GM23338 (cell line): ENCODE measurements around the gene C7orf25. TPM values are rescaled to one million over a fixed set of nuclear protein-coding genes. Genes with fewer than 3 reads are reported as not detected.
A peak's percentile ranks its signal among the peaks of the same experiment; 100 is the strongest.

Experiments used
- ATAC-seq: fragments of 200-7000 bp; cut with Tn5 transposase; 3 replicates; pipeline ENCODE4 v1.9.1; 2020
- DNase-seq: peaks from one replicate; pipeline ENCODE4 v3.0.0-alpha.2; 2015; ENCODE audit warnings: low spot score
- H2AFZ ChIP-seq: fragments of 200-600 bp; sonication (generic); 2 replicates; pipeline ENCODE4 v1.8.0; 2016; ENCODE audit warnings: antibody characterized with exemption, mild to moderate bottlenecking, moderate library complexity
- H3F3A ChIP-seq: fragments of 200-600 bp; sonication (generic); replicated peaks from 2 replicates; pipeline ENCODE4 v1.8.0; 2017; ENCODE audit warnings: antibody characterized with exemption, mixed run types, low read depth
- H3K27ac ChIP-seq: fragments of 200-600 bp; sonication (generic); 2 replicates; pipeline ENCODE4 v1.6.1; 2016; ENCODE audit warnings: low read depth
- H3K27me3 ChIP-seq: fragments of 200-600 bp; sonication (generic); 2 replicates; pipeline ENCODE4 v1.8.0; 2016; ENCODE audit warnings: mild to moderate bottlenecking, mixed run types, moderate library complexity; ENCODE audit not compliant: insufficient read depth
- H3K36me3 ChIP-seq: fragments of 200-600 bp; sonication (generic); 2 replicates; pipeline ENCODE4 v1.8.0; 2016; ENCODE audit warnings: mild to moderate bottlenecking; ENCODE audit not compliant: insufficient read depth
- H3K4me1 ChIP-seq: fragments of 200-600 bp; sonication (generic); 2 replicates; pipeline ENCODE4 v1.8.0; 2016; ENCODE audit warnings: mild to moderate bottlenecking, moderate library complexity; ENCODE audit not compliant: insufficient read depth
- H3K4me2 ChIP-seq: fragments of 200-600 bp; sonication (generic); 2 replicates; pipeline ENCODE4 v1.7.1; 2017; ENCODE audit warnings: mixed run types
- H3K4me3 ChIP-seq: fragments of 200-600 bp; sonication (generic); 2 replicates; pipeline ENCODE4 v1.6.1; 2016; ENCODE audit warnings: mixed run types
- H3K79me2 ChIP-seq: fragments of 200-600 bp; sonication (generic); replicated peaks from 2 replicates; pipeline ENCODE4 v1.8.0; 2017; ENCODE audit warnings: mild to moderate bottlenecking; ENCODE audit not compliant: insufficient read depth
- H3K9me2 ChIP-seq: fragments of 200-600 bp; sonication (generic); 2 replicates; pipeline ENCODE4 v1.8.0; 2017; ENCODE audit not compliant: insufficient read depth
- H4K20me1 ChIP-seq: fragments of 200-600 bp; sonication (generic); replicated peaks from 2 replicates; pipeline ENCODE4 v1.8.0; 2017; ENCODE audit warnings: mild to moderate bottlenecking; ENCODE audit not compliant: insufficient read depth
- H3K27ac Mint-ChIP-seq: 2 replicates; pipeline ENCODE4 v1.8.0; 2020; ENCODE audit warnings: inconsistent platforms, mild to moderate bottlenecking, moderate library complexity, mixed read lengths
- H3K27me3 Mint-ChIP-seq: 3 replicates; pipeline ENCODE4 v1.8.0; 2022; ENCODE audit warnings: low read depth, mild to moderate bottlenecking, moderate library complexity, mixed read lengths, inconsistent platforms; ENCODE audit not compliant: insufficient read depth, poor library complexity
- H3K36me3 Mint-ChIP-seq: 3 replicates; pipeline ENCODE4 v1.8.0; 2021; ENCODE audit warnings: low read depth, mild to moderate bottlenecking, inconsistent platforms, moderate library complexity, mixed read lengths
- H3K4me1 Mint-ChIP-seq: 3 replicates; pipeline ENCODE4 v1.8.0; 2020; ENCODE audit warnings: mild to moderate bottlenecking, inconsistent platforms, mixed read lengths
- H3K4me3 Mint-ChIP-seq: 3 replicates; pipeline ENCODE4 v1.8.0; 2021; ENCODE audit warnings: moderate library complexity, mild to moderate bottlenecking, inconsistent platforms, mixed read lengths
- H3K9me3 Mint-ChIP-seq: 3 replicates; pipeline ENCODE4 v1.8.0; 2020; ENCODE audit warnings: moderate library complexity, mild to moderate bottlenecking, inconsistent platforms, mixed read lengths
- ETS1 ChIP-seq: IDR thresholded peaks from 2 replicates; pipeline ENCODE4 v1.6.1; 2016; ENCODE audit warnings: antibody characterized with exemption
- EZH2phosphoT487 ChIP-seq: fragments of 200-600 bp; sonication (generic); IDR thresholded peaks from one replicate; pipeline ENCODE4 v1.8.1; 2018; ENCODE audit warnings: antibody characterized with exemption; ENCODE audit not compliant: unreplicated experiment
- JUNB ChIP-seq: IDR thresholded peaks from one replicate; pipeline ENCODE4 v1.6.1; 2016; ENCODE audit warnings: antibody characterized with exemption; ENCODE audit not compliant: unreplicated experiment
- NANOG ChIP-seq: IDR thresholded peaks from 2 replicates; pipeline ENCODE4 v1.6.1; 2016; ENCODE audit warnings: antibody characterized with exemption, borderline replicate concordance
- POLR2AphosphoS5 ChIP-seq: IDR thresholded peaks from 2 replicates; pipeline ENCODE4 v1.6.1; 2016; ENCODE audit warnings: antibody characterized with exemption, low read depth
- STAT1 ChIP-seq: IDR thresholded peaks from one replicate; pipeline ENCODE4 v1.6.1; 2016; ENCODE audit warnings: antibody characterized with exemption; ENCODE audit not compliant: unreplicated experiment
- polyA plus RNA-seq: library from polyadenylated mRNA; unstranded; fragments of >200 nt; fragmentation: Nextera tagmentation; extraction: Ambion mirVana; gene quantifications from 2 replicates; pipeline ENCODE4 v1.2.1, GENCODE V29; 2016
- total RNA-seq: library from RNA; depleted of rRNA; stranded (reverse); fragments of >200 nt; shearing (Covaris generic); gene quantifications from 2 replicates; pipeline ENCODE4 v1.2.3, GENCODE V29; 2014
- TF ChIP-seq, protein P1 (sequence below), 2 experiments: fragments of 200-600 bp in 1 of 2; sonication (generic) in 1 of 2; conservative IDR thresholded peaks; 2 replicates each; pipeline versions ENCODE4 v1.5.1 to v1.6.1; 2016 to 2017; ENCODE audit warnings: antibody characterized with exemption in 2 of 2, low read depth in 2 of 2, mild to moderate bottlenecking in 2 of 2, moderate library complexity in 1 of 2

Gene C7orf25
- total and polyA plus RNA-seq, 2 experiments from 2014 or later, result 1.7 to 8.7 TPM

DNA sequence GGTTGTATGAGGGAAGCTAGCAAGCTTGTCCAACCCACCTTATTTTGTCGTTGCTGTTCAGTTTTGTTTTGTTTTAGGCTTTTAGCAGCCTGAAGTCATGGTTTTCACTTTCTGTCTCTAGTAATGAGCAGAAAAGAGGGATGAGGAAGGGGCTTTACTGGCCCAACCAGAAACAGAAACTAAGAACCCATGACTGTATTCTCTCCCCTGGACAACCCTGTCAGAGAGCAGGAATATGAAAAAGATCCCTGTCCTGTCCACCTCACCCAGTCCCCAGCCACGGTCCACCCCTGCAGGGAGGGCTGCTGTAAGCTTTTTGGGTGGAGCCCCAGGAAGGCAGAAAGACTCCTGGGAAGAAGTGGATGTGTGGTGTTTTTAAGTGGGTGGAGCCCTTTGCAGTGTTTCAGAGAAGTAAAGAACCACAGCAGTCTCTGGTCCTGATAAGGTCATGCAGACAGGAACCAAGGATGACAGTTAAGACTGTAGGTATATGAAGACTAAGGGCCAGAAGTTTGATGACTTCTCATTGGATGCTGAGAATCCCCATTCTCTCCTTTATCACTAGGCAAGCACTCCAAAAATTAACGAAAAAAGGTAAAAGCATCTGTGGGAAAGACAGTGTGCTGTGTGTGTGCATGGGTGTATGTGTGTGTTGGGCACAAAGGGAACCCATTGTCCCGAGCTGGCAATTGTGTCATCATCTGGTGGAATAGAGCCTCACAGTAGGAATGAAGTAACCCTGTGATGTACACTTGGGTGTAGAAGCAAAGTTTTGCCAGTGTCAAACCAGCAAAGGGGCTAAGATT is 34.2 kb upstream of the C7orf25 start (continued):
- TF ChIP-seq ETS1, result no peak
- no peak for TF ChIP-seq JUNB
- TF ChIP-seq STAT1, result no peak
- TF ChIP-seq, protein P1, sequence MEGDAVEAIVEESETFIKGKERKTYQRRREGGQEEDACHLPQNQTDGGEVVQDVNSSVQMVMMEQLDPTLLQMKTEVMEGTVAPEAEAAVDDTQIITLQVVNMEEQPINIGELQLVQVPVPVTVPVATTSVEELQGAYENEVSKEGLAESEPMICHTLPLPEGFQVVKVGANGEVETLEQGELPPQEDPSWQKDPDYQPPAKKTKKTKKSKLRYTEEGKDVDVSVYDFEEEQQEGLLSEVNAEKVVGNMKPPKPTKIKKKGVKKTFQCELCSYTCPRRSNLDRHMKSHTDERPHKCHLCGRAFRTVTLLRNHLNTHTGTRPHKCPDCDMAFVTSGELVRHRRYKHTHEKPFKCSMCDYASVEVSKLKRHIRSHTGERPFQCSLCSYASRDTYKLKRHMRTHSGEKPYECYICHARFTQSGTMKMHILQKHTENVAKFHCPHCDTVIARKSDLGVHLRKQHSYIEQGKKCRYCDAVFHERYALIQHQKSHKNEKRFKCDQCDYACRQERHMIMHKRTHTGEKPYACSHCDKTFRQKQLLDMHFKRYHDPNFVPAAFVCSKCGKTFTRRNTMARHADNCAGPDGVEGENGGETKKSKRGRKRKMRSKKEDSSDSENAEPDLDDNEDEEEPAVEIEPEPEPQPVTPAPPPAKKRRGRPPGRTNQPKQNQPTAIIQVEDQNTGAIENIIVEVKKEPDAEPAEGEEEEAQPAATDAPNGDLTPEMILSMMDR (conservative IDR thresholded peaks at IDR 0.05; ENCODE audit: low read depth in 2 of 2), result no peak
- no peak for TF ChIP-seq POLR2AphosphoS5
- TF ChIP-seq NANOG, result no peak
- no peak for TF ChIP-seq EZH2phosphoT487

DNA sequence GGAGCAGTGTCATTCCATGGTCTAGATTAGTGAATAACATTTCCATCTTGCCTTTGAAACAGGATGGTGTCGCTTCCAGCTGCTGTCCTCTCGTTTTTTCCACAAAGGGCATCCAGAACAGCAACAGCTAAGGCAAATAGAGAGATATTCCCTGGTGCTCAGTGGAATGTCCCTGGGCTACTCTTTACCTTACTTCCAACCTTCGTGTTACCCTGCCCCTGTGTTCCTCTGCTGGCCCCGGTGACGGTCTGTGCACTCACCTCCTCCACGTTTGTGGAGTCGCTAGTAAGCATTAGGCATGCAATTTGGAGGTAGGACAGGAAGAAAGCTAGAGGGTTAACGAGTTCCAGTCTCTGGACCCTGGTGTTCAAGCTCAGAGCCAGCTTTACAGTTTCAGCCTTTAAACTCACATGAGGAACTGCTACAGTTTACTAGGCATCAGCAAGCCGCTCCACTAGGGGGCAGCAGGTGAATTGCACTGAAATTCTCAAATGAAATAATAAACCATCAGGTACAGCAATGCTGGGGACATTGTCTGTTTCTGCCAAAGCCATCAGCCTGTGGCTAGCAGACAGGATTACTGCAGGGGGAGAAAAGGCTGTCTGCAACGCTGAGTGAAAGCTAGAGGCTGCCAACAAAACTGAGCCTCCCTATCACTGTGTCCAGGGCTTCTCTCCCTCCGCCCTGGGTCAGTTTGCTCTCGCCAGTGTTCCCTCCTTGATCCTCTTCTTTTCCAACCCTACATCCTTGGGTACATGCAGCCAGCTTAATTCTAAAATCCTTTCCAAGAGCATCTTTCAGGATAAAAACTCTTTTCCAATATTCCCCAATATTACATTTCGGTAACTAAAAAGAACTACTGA is 29.3 kb upstream of the C7orf25 start:
- peaks cover 20% of the 10 kb centered on the region for H3K36me3 Mint-ChIP-seq
- H3K4me1 Mint-ChIP-seq, result peaks cover 4% of the 10 kb centered on the region; the same call in 2 of the 3 replicates
- Histone ChIP-seq H3K4me3 (no peak overlapping the region), H3K27me3 (no peaks in the 10 kb centered on the region), H3F3A (no peaks in the 10 kb centered on the region; the same call in 1 of the 2 replicates), H3K27ac (peak overlapping the region; percentile 82), H3K4me2 (no peak overlapping the region), H3K4me1 (peaks cover 11% of the 10 kb centered on the region; the same call in 1 of the 2 replicates), H2AFZ (no peak overlapping the region), H3K36me3 (peaks cover 13% of the 10 kb centered on the region; the same call in 1 of the 2 replicates), H4K20me1 (0 out of 2 replicates have a peak, but pooled peaks cover 1% of the 10 kb centered on the region), H3K9me2 (no peaks in the 10 kb centered on the region), H3K79me2 (peaks cover 1% of the 10 kb centered on the region; the same call in 1 of the 2 replicates)
- H3K27ac Mint-ChIP-seq, result peak overlapping the region; percentile 4; the same call in 1 of the 2 replicates
- DNase-seq (peak; percentile 94), ATAC-seq (peak; percentile 94)
- TF ChIP-seq, protein P1 (conservative IDR thresholded peaks at IDR 0.05; ENCODE audit: low read depth in 2 of 2), result peak; percentile 95 to 98
- no peak for TF ChIP-seq STAT1
- H3K9me3 Mint-ChIP-seq, result no peaks in the 10 kb centered on the region
- H3K4me3 Mint-ChIP-seq, result no peak overlapping the region
- H3K27me3 Mint-ChIP-seq, result no peaks in the 10 kb centered on the region
